Kidney (tissue), 14 donors: ENCODE data around the gene VAMP2. TPM values are rescaled to one million over a fixed set of nuclear protein-coding genes. Genes with fewer than 3 reads are reported as not detected.

Experiments used
- DNase-seq, 5 donors: peaks; one replicate each; pipeline ENCODE4 v3.0.0-alpha.2; 2013 to 2020
- FAIRE-seq: peaks from 2 replicates; lab custom pipeline; 2012; peaks lifted over from hg19 to GRCh38; lab: Jason Lieb, UNC
- H3K27ac ChIP-seq, 2 donors: one replicate each; pipeline ENCODE4 v1.7.0; 2013; ENCODE audit warnings: low read depth in 2 of 2, low read length in 2 of 2, inconsistent platforms in 1 of 2
- H3K27me3 ChIP-seq: one replicate; pipeline ENCODE4 v1.7.1; 2013; ENCODE audit warnings: low read length, inconsistent platforms; ENCODE audit not compliant: control insufficient read depth, insufficient read depth
- H3K36me3 ChIP-seq, 3 donors: one replicate each; pipeline versions ENCODE4 v1.7.0 to v1.7.1; 2013; ENCODE audit warnings: low read length in 3 of 3, control low read depth in 1 of 3, inconsistent platforms in 1 of 3; ENCODE audit not compliant: insufficient read depth in 3 of 3, control insufficient read depth in 2 of 3
- H3K4me1 ChIP-seq, 3 donors: one replicate each; pipeline versions ENCODE4 v1.7.0 to v1.7.1; 2013; ENCODE audit warnings: low read length in 3 of 3, inconsistent platforms in 1 of 3, low read depth in 1 of 3; ENCODE audit not compliant: control insufficient read depth in 2 of 3, insufficient read depth in 2 of 3
- H3K4me3 ChIP-seq, 3 donors: one replicate each; pipeline versions ENCODE4 v1.7.0 to v1.8.1; 2013; ENCODE audit warnings: low read length in 3 of 3, control low read depth in 1 of 3, inconsistent platforms in 1 of 3
- H3K9ac ChIP-seq, 3 donors: one replicate each; pipeline versions ENCODE4 v1.7.0 to v1.7.1; 2013; ENCODE audit warnings: low read length in 3 of 3, control low read depth in 1 of 3, inconsistent platforms in 1 of 3
- H3K9me3 ChIP-seq, 3 donors: one replicate each; pipeline versions ENCODE4 v1.7.0 to v1.7.1; 2013; ENCODE audit warnings: low read length in 3 of 3, control low read depth in 1 of 3, inconsistent platforms in 1 of 3; ENCODE audit not compliant: control insufficient read depth in 2 of 3, insufficient read depth in 1 of 3
- intact Hi-C: fragments of 100-400 bp; cut with DNase I; formaldehyde crosslinking; loops from one replicate; pipeline ENCODE4 v1.11.1; 2022
- polyA plus RNA-seq: library from polyadenylated mRNA; stranded (reverse); fragments of 350-450 nt; fragmentation: Illumina TruSeq; extraction: RNeasy Lipid Tissue Mini Kit (QIAGEN cat#74804); gene quantifications from one replicate; pipeline ENCODE4 v1.2.3, GENCODE V29; 2014; ENCODE audit warnings: low read depth, low replicate concordance; ENCODE audit not compliant: insufficient read depth
- total RNA-seq: library from RNA; stranded (reverse); fragmentation: NEBNext Ultra II Directional; extraction: Animal tissue kit (Norgen Biotek cat#: 25700); gene quantifications from one replicate; pipeline ENCODE4 v1.2.1, GENCODE V29; 2021
- TF ChIP-seq, protein P1 (sequence below): IDR thresholded peaks from 3 replicates; pipeline ENCODE4 v1.5.1; 2012; ENCODE audit warnings: mild to moderate bottlenecking, moderate library complexity, borderline replicate concordance; ENCODE audit not compliant: insufficient read depth; ENCODE audit errors: extremely low read depth
- donor health status: control.
- donor health status: control.
- donor health status: control.
- donor health status: control.
- donor health status: control.
- donor health status: DM: yes; HTN: yes; CAD: no.
- donor health status: Normal renal cell carcinoma (clear cell type).

VAMP2 gene
- total and polyA plus RNA-seq, 2 donors from 2014 or later, result 107 to 124 TPM

DNA sequence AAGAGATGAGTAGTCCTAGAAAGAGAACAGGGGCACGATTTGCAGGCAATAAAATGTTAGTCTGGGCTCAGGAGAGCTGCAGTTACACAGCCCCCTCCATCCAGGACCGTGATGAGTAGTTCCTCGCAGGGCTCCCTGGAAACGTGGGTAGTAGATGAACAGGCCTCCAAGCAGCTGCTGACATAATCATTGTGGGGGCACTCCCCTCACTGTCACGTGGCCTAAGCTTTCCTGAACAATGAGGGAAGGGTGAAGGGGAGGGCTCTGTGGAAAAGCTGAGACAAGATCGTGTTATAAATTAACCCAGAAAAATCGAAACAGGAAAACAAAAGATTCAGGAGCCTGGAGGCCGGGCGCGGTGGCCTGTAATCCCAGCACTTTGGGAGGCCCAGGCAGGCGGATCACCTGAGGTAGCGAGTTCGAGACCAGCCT, 9.2 kb downstream of the VAMP2 start:
- Histone ChIP-seq H3K27me3 (no peaks in the 10 kb centered on the region), H3K9me3 (no peaks in the 10 kb centered on the region), H3K4me3 (peak overlapping the region in 2 of 3 donors; percentile 64 to 99), H3K36me3 (peaks cover 0 to 31% (median 15%) of the 10 kb centered on the region in 3 donors), H3K9ac (peak overlapping the region; percentile 71 to 96 (median 87)), H3K4me1 (peaks cover 5 to 32% (median 21%) of the 10 kb centered on the region in 3 donors), H3K27ac (peak overlapping the region; percentile 99 to 100)
- FAIRE-seq (peak; percentile 13), DNase-seq (peak; percentile 78 to 95 (median 87))
- TF ChIP-seq, protein P1, sequence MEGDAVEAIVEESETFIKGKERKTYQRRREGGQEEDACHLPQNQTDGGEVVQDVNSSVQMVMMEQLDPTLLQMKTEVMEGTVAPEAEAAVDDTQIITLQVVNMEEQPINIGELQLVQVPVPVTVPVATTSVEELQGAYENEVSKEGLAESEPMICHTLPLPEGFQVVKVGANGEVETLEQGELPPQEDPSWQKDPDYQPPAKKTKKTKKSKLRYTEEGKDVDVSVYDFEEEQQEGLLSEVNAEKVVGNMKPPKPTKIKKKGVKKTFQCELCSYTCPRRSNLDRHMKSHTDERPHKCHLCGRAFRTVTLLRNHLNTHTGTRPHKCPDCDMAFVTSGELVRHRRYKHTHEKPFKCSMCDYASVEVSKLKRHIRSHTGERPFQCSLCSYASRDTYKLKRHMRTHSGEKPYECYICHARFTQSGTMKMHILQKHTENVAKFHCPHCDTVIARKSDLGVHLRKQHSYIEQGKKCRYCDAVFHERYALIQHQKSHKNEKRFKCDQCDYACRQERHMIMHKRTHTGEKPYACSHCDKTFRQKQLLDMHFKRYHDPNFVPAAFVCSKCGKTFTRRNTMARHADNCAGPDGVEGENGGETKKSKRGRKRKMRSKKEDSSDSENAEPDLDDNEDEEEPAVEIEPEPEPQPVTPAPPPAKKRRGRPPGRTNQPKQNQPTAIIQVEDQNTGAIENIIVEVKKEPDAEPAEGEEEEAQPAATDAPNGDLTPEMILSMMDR, result no peak
- intact Hi-C loops, result no loop called here

DNA sequence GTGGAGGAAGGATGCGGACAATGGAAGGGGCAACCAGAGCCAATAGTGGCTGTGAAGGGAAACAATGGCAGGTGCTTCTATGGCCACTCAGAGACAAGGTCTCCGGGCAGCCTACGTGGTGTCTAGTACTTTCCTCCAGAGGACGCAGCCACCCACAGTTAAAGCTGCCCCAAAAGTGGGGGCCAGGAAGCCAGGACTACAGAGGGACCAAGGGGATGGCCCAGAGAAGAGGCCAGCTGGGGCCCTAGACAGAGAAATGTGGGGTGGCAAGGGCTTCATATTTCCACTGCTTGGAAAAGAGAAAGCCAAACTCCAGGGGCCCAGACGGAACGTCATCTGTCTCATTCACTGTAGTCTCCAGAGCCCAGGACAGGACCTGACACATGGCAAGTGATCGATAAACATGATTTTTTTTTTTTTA, 9.7 kb downstream of the VAMP2 start:
- TF ChIP-seq, protein P1, result no peak
- intact Hi-C loops, result no loop called here
- H3K9me3 ChIP-seq, result no peaks in the 10 kb centered on the region
- FAIRE-seq (no peak), DNase-seq (peak in 1 of 5 donors; percentile 66)
- peaks cover 0 to 36% (median 20%) of the 10 kb centered on the region in 3 donors for H3K36me3 ChIP-seq
- no peaks in the 10 kb centered on the region for H3K27me3 ChIP-seq
- peak overlapping the region in 1 of 3 donors; percentile 99 for H3K4me3 ChIP-seq
- H3K27ac ChIP-seq, result peak overlapping the region; percentile 99 to 100
- peaks cover 5 to 29% (median 21%) of the 10 kb centered on the region in 3 donors for H3K4me1 ChIP-seq
- peak overlapping the region in 2 of 3 donors; percentile 6 to 96 for H3K9ac ChIP-seq

DNA sequence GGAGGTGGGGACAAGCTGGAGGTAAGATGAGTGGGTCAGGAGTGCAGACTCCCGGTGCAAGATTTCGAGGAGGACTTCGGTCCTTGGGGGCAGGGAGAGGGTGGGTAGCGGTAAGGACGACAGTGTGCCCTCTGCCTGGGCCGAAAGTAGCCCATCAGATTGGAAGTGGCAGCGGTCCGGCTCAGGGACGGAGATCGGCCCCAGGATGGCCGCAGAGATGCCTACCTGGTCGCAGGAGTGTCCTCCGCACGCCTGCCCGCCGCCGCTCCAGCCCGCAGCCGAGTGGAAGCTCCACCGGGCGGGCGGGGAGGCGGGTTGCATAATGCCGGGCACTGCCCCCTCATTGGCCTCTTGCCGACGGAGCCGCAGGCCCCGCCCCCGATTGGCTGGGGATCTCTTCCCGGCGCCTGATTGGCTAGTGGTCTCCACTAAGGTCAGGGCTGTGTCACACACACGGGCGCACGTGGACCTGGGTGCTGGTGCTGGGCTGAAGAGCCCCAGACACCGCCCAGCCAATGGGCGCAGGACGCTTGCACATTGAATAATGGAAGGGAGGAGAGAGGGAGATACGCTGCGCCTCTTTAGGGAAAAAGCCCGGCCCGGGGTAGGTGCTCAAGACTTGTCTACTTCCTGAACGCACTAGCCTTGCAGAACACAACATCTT, 10.5 kb downstream of the VAMP2 start, which contains the start of gene PER1:
TSS of gene PER1 (minus strand) at position 293 of the 664 bp plus-strand sequence. CDS start 1,698 bp downstream, outside the sequence.
- intact Hi-C loops, result no loop called here
- FAIRE-seq (peak; percentile 90), DNase-seq (peak; percentile 95 to 98 (median 97))
- Histone ChIP-seq H3K27me3 (no peaks in the 10 kb centered on the region), H3K4me1 (peaks cover 5 to 29% (median 21%) of the 10 kb centered on the region in 3 donors), H3K36me3 (peaks cover 0 to 44% (median 26%) of the 10 kb centered on the region in 3 donors), H3K9me3 (no peaks in the 10 kb centered on the region), H3K27ac (peak within 1 kb of the TSS; percentile 99 to 100), H3K9ac (peak within 1 kb of the TSS; percentile 72 to 98 (median 96)), H3K4me3 (peak within 1 kb of the TSS; percentile 64 to 99 (median 94))
- TF ChIP-seq, protein P1, result no peak
